ENCODE measurements around the gene ZNF554.

Gene ZNF554

GRCh38 chr19:2819540-2820111 is at the start of gene ZNF554:
Gene ZNF554 (plus strand): TSS chr19:2819868. CDS start chr19:2820072, 204 bp downstream.
- peak; percentile 93 to 99 for DNase-seq

GRCh38 chr19:2770055-2771013 is 49.3 kb upstream of the ZNF554 start:
- no peak for DNase-seq

- no peak for DNase-seq
These were observed 47.6 kb upstream of the ZNF554 start for GRCh38 chr19:2771786-2772674.

DNA sequence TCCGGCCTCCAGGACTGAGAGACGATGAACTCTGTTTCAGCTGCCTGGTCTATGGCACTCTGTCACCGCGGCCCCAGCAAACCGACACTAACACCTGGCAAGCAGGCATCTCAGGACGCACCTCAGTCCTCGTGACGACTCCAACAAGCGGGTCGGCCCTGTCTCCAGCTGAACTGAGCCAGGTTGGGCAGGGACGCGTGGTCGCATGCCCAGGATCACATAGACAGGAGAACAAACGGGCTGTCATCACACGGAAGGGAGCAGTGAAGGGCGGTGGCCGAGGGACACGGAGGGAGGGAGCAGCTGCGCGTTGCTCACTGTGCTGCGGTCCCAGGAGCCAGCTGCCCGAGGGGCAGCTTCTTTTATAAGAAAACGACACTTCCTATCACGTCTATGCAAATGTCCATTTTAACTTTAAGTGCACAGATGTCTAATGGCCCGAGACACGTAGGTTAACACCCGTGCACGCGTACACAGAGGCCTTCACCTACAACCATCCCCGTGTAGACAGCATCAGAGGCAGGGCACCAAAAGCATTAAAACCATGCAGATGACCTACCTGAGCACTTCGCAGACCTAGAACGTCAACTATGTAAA is 45.5 kb upstream of the ZNF554 start:
- no peak for DNase-seq

DNA sequence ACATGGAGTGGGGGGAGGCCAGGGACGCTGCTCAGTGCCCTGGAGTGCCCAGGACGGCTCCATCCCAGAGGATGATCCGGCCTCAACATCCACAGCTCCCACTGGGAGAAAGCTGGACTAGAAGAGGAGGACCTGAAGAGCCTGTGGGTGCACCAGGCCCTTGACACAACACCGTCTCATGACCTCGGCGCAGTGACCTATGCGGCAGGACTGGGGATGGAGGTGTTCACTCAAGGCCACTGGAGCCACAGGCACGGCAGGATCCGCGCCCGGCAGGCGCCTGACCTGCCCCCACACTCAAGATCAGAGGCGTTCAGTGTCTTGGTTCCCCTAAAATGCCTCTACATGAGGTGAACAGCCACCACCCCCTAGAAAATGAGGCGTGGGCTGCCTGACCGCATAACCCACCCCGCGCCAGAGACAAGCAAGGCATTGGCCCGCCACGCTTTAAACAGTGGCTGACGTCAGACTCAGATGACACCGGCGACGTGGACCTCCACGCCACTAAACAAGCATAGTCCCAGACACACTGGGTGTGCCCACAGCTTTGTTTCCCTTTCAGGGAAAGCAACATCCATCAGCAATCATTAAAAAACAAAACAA is 44.6 kb upstream of the ZNF554 start:
- no peak for DNase-seq

GRCh38 chr19:2775556-2776430 is 43.9 kb upstream of the ZNF554 start:
- DNase-seq = no peak

DNA sequence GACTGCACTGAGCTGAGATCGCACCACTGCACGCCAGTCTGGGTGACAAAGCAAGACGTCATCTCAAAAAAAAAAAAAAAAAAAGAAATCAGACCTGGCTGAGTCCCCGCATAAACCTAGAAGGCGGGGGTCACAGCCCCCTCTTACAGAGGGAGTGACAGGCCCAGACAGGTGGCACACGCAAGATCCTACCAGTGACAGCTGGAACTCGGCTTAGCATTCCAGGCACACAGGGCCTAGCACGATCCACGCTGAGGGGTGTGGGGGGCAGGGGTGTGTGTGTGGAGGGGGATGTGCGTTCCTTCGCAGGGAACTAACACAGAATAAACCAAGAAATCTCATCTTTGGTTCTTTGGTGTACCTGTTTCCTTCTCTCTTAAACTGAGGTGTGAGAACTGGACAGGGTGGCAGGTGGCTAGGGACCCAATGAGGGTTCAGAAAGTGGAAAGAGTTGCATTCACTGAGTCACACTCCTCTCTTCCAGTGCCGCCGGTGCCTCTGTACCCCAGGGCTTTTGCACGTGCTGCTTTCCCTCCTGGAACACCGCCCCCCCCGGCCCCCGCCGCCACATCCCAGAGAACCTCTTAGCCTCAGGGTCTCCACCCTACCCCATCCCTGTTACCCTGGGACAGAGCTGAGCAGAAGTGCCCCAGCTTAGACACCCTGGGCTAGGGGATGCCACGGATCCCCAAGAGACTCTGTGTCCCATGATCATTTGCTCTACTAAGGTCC is 41.5 kb upstream of the ZNF554 start:
- DNase-seq = no peak

DNA sequence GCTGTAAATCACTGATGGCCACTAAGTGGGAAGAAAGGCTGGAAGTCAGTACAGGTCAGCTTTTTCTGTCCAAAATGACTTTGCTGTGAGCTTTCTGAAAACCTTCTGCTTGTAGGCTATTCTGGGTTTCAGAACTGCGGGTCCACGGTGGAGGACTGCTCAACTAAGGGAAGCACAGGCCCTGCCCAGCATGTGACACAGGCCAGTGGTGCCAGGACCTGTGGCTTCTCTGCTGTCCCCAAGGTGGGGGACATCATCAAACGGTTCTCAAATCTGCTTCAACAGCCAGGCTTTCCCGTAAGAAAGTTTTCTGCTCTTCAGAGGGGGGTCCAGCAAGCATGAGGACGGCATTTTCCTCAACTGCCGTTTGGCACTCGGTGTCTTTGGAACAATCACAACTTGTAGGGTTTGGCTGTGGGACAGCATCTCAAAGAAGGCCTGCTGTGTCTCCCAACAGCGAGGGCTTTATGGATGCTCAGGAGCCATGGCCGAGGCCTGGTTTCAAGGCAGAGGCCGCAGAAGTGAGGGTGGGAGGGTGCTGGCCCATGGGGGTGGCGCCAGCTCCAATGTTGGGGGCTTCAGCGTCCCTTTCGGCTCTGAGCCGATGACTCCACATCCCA is 40.4 kb upstream of the ZNF554 start:
- no peak for DNase-seq

- no peak for DNase-seq
These were observed 39.4 kb upstream of the ZNF554 start for GRCh38 chr19:2780284-2780683.

GRCh38 chr19:2782329-2782935 is 37.2 kb upstream of the ZNF554 start:
- no peak for DNase-seq

- peak; percentile 97 to 99 for DNase-seq
These were observed 36.5 kb upstream of the ZNF554 start, which contains the start of gene SGTA for GRCh38 chr19:2782936-2783780. Gene SGTA (minus strand): TSS chr19:2783273. CDS start chr19:2769068, 14,205 bp downstream.

DNA sequence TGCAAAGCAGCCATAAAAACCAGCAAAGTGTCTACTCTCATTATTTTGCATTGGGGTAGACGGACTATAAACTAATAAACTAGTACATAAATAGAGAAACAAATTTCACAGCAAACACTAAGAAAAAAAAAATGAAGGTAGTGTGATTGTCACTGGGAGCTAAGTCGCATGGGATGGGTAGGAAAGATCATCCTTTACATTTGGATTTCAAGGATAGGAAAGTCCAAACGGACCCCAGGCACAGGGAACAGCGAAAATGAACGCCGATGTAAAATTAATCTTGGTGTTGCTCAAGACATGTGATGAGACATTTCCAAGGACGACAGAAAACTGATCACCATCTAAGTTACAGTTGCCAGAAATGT is 35.9 kb upstream of the ZNF554 start:
- DNase-seq = no peak

GRCh38 chr19:2785244-2785997 is 34.2 kb upstream of the ZNF554 start, which contains the start of gene THOP1:
Gene THOP1 (plus strand): TSS chr19:2785503. CDS start chr19:2785663, 160 bp downstream.
- DNase-seq = peak; percentile 98 to 100

DNA sequence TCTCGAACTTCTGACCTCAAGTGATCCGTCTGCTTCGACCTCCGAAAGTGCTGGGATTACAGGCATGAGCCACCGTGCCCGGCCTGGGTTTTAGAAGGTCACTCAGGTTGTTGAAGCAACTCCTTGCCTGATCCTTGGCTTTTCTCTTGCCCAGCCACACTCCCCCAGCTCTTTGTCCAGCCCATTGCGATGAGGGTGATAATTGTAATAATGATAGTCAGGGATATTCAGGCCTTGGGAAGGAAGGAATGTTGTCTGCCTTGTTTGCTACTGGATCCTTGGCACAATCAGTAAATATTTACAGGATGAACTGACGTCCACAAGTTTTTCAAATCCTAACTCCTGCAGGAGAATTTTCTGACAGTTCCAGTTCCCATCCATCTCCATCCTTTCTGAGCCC is 32.6 kb upstream of the ZNF554 start:
- no peak for DNase-seq

- no peak for DNase-seq
These were observed 31.4 kb upstream of the ZNF554 start for GRCh38 chr19:2788237-2788636.

- no peak for DNase-seq
These were observed 29.5 kb upstream of the ZNF554 start for GRCh38 chr19:2790194-2790556.

GRCh38 chr19:2790557-2791271 is 29.0 kb upstream of the ZNF554 start:
- no peak for DNase-seq
